DOHH2 (cell line): ENCODE data around the gene LYPD5.
A peak's percentile ranks its signal among the peaks of the same experiment; 100 is the strongest.
"Not testable (repeated sequence)": the region's sequence is repeated elsewhere in the genome, so short reads cannot be mapped to it uniquely, and the experiment has no call there.

Experiments
- H3F3A ChIP-seq: fragments of 200-600 bp; sonication (generic), shearing (Covaris generic); 2 replicates; pipeline ENCODE4 v1.6.0; 2016; ENCODE audit warnings: antibody characterized with exemption, mild to moderate bottlenecking; ENCODE audit not compliant: control insufficient read depth, insufficient read depth
- H3K27ac ChIP-seq: fragments of 200-600 bp; sonication (generic); 2 replicates; pipeline ENCODE4 v1.5.1; 2014; ENCODE audit warnings: low read depth, mild to moderate bottlenecking, low read length, moderate library complexity
- H3K27me3 ChIP-seq: fragments of 200-600 bp; sonication (generic); 2 replicates; pipeline ENCODE4 v1.6.1; 2014; ENCODE audit warnings: mild to moderate bottlenecking, low read length, mixed read lengths; ENCODE audit not compliant: control insufficient read depth
- H3K36me3 ChIP-seq: fragments of 200-600 bp; sonication (generic); 2 replicates; pipeline ENCODE4 v1.6.1; 2014; ENCODE audit warnings: mild to moderate bottlenecking, low read length, moderate library complexity, mixed read lengths; ENCODE audit not compliant: control insufficient read depth
- H3K4me1 ChIP-seq: fragments of 200-600 bp; sonication (generic); 2 replicates; pipeline ENCODE4 v1.6.1; 2014; ENCODE audit warnings: mild to moderate bottlenecking, low read length, mixed read lengths; ENCODE audit not compliant: control insufficient read depth
- H3K4me2 ChIP-seq: fragments of 200-600 bp; sonication (generic); 2 replicates; pipeline ENCODE4 v1.6.0; 2014; ENCODE audit warnings: mild to moderate bottlenecking, low read length, moderate library complexity
- H3K4me3 ChIP-seq: fragments of 200-600 bp; sonication (generic); 2 replicates; pipeline ENCODE4 v1.5.1; 2014; ENCODE audit warnings: mild to moderate bottlenecking, low read length, mixed read lengths
- H3K79me2 ChIP-seq: fragments of 200-600 bp; sonication (generic); 2 replicates; pipeline ENCODE4 v1.6.1; 2014; ENCODE audit warnings: mild to moderate bottlenecking, low read length, mixed read lengths; ENCODE audit not compliant: control insufficient read depth
- H3K9me2 ChIP-seq: fragments of 200-600 bp; sonication (generic); replicated peaks from 2 replicates; pipeline ENCODE4 v1.6.1; 2014; ENCODE audit warnings: mild to moderate bottlenecking, low read length, mixed read lengths; ENCODE audit not compliant: control insufficient read depth
- H3K9me3 ChIP-seq: fragments of 200-600 bp; sonication (generic); 2 replicates; pipeline ENCODE4 v1.6.1; 2014; ENCODE audit warnings: antibody characterized with exemption, low read length, mixed read lengths; ENCODE audit not compliant: control insufficient read depth, insufficient read depth
- H4K20me1 ChIP-seq: fragments of 200-600 bp; sonication (generic); 2 replicates; pipeline ENCODE4 v1.6.0; 2014; ENCODE audit warnings: low read depth, mild to moderate bottlenecking, antibody characterized with exemption, low read length, moderate library complexity; ENCODE audit not compliant: control insufficient read depth, insufficient read depth
- CTCF ChIP-seq: fragments of 200-600 bp; sonication (generic); IDR thresholded peaks from one replicate; pipeline ENCODE4 v1.5.1; 2014; ENCODE audit warnings: antibody characterized with exemption, mild to moderate bottlenecking, low read depth, low read length; ENCODE audit not compliant: poor library complexity, severe bottlenecking
- EZH2phosphoT487 ChIP-seq: fragments of 200-600 bp; sonication (generic); IDR thresholded peaks from 2 replicates; pipeline ENCODE4 v1.6.1; 2017; ENCODE audit warnings: borderline replicate concordance, mild to moderate bottlenecking, antibody characterized with exemption, low read length, moderate library complexity, mixed read lengths

The LYPD5 gene

GRCh38 chr19:43809762-43810696, 7.8 kb upstream of the LYPD5 start:
- Histone ChIP-seq H3K9me2 (no peaks in the 10 kb centered on the region), H3K9me3 (no peaks in the 10 kb centered on the region), H3K79me2 (no peaks in the 10 kb centered on the region), H3F3A (no peaks in the 10 kb centered on the region), H3K4me3 (no peak overlapping the region), H3K4me1 (no peaks in the 10 kb centered on the region), H4K20me1 (no peaks in the 10 kb centered on the region), H3K36me3 (no peaks in the 10 kb centered on the region), H3K27ac (no peak overlapping the region), H3K4me2 (no peak overlapping the region), H3K27me3 (peaks cover 2% of the 10 kb centered on the region; the same call in 1 of the 2 replicates)
- peak; percentile 64 for TF ChIP-seq CTCF
- no peak for TF ChIP-seq EZH2phosphoT487

GRCh38 chr19:43807651-43808050, 5.4 kb upstream of the LYPD5 start:
- no peaks in the 10 kb centered on the region for H4K20me1 ChIP-seq
- H3K4me3 ChIP-seq, result no peak overlapping the region
- TF ChIP-seq EZH2phosphoT487 (no peak), CTCF (no peak)
- H3K9me3 ChIP-seq, result no peaks in the 10 kb centered on the region
- no peak overlapping the region for H3K4me2 ChIP-seq
- no peak overlapping the region for H3K27ac ChIP-seq
- H3K4me1 ChIP-seq, result no peaks in the 10 kb centered on the region
- H3K36me3 ChIP-seq, result no peaks in the 10 kb centered on the region
- no peaks in the 10 kb centered on the region for H3K27me3 ChIP-seq
- H3K79me2 ChIP-seq, result no peaks in the 10 kb centered on the region
- no peaks in the 10 kb centered on the region for H3F3A ChIP-seq
- H3K9me2 ChIP-seq, result no peaks in the 10 kb centered on the region

- Histone ChIP-seq H3K4me1 (no peaks in the 10 kb centered on the region), H3K9me3 (no peaks in the 10 kb centered on the region), H3K79me2 (no peaks in the 10 kb centered on the region), H3K4me2 (no peak overlapping the region), H3K27me3 (no peaks in the 10 kb centered on the region), H3K27ac (no peak overlapping the region), H3K36me3 (no peaks in the 10 kb centered on the region), H3K4me3 (no peak overlapping the region), H3F3A (no peaks in the 10 kb centered on the region), H3K9me2 (no peaks in the 10 kb centered on the region), H4K20me1 (no peaks in the 10 kb centered on the region)
- TF ChIP-seq EZH2phosphoT487 (no peak), CTCF (no peak)
Measured at GRCh38 chr19:43806848-43807247, 4.6 kb upstream of the LYPD5 start.

- not testable (repeated sequence) for H3F3A ChIP-seq, H3K4me2 ChIP-seq, H3K27me3 ChIP-seq, H3K9me3 ChIP-seq, H3K27ac ChIP-seq, H3K36me3 ChIP-seq, H4K20me1 ChIP-seq, H3K4me3 ChIP-seq, H3K9me2 ChIP-seq, H3K4me1 ChIP-seq, H3K79me2 ChIP-seq
Measured at GRCh38 chr19:43806401-43806800, 4.2 kb upstream of the LYPD5 start.
